Cerebellar nuclear complex (tissue), 1 donor: Measurements from ENCODE around the gene ABCA4.
"Not testable (repeated sequence)": the region's sequence is repeated elsewhere in the genome, so short reads cannot be mapped to it uniquely, and the experiment has no call there.

Experiments
- DNase-seq, 2 experiments: peaks; one replicate each; lab custom pipeline; 2025; lab: John Stamatoyannopoulos, UW

ABCA4 gene

DNA sequence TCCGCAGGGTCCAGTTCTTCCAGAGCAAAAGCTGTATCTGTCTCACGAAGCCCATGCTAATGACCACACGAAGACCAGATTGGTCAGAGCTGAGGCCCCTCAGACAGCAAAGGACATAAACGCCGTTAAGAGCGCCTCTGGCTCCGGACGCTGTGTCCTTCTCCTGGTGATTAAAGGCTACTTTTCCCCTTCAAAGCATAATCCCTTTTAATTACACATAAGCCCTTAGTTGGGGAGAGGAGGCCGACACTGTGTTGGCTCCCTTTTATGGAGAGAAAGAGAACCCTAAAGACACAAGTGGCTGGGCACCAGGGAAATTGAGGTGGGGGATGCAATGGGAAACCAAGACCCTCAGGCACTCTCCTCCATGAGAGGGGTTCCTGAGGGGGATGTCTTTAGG is at the start of gene ABCA4:
ABCA4 (minus strand) TSS at position 158 of the 400 bp plus-strand sequence; CDS start at position 55, 103 bp downstream.
- DNase-seq, result no peak

DNA sequence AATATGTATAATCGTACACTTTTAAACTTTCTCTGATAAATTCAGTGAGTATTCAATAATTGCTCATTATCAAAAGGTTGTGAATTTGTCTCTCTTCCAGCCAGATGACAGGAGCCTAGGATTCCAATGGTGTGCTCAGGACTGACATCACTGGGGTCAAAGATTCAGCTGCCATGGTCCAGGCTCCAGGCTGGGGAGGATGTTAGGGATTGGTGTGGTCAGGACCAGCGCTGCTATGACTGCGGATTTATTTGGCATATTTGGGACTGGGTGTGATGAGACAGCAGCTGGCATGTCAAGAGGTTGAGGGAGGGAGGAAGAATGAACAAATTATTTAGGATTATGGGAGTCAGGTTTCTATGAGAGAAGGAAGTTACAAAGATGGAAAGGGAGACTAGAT is 48.2 kb upstream of the ABCA4 start:
- no peak for DNase-seq

DNA sequence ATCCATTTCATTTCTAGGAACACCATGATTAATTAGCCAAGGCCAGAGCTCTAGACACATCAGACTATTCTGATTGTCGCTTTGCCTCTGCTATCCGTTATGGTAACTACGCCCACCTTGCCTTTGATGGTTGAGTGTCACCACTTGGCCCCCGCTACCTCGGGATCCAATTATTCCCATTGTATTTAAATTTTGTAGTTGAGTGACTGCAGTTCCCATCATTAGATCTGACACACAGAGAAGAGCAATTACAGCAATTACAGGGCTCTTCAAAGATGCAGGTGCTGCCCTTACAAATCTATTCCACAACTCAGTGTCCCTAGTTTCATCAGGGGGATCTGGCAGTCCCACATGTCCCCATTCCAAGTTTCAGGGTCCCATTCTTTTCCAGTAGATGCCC is 44.9 kb upstream of the ABCA4 start:
- DNase-seq, result no peak

DNA sequence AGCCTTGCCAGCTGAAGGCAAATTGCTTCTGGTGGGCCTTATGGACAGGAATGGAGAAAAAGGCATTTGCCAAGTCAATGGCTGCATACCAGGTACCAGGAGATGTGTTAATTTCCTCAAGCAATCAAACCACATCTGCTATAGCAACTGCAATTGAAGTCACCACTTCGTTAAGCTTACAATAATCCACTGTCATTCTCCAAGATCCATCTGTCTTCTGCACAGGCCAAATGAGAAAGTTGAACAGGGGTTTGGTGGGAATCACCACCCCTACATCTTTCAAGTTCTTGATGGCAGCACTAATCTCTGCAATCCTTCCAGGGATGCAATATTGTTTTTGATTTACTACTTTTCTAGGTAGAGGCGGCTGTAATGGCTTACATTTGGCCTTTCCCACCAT is 43.9 kb upstream of the ABCA4 start:
- DNase-seq, result not testable (repeated sequence)

DNA sequence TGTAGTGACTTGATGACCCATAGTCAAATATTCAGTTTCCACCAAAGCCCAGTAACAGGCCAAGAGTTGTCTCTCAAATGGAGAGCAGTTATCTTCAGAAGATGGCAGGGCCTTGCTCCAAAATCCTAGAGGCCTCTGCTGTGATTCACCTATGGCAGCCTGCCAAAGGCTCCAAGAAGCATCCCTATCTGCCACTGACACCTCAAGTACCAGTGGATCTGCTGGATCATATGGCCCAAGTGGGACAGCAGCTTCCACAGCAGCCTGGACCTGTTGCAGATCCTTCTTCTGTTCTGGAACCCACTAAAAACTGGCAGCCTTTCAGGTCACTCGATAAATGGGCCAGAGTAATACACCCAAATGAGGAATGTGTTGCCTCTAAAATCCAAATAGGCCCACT is 43.2 kb upstream of the ABCA4 start:
- not testable (repeated sequence) for DNase-seq

DNA sequence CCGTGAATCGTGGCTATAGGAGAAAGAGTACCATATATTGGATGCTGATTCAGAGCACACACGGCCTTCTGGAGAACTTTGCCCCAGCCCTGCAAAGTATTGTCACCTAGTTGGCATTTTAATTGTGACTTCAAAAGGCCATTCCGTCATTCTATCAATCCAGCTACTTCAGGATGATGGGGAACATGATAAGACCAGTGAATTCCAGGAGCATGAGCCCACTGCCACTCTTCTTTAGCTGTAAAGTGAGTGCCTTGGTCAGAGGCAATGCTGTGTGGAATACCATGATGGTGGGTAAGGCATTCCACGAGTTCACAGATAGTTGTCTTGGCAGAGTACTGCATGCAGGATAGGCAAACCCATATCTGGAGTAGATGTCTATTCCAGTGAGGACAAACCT is 42.3 kb upstream of the ABCA4 start:
- not testable (repeated sequence) for DNase-seq

DNA sequence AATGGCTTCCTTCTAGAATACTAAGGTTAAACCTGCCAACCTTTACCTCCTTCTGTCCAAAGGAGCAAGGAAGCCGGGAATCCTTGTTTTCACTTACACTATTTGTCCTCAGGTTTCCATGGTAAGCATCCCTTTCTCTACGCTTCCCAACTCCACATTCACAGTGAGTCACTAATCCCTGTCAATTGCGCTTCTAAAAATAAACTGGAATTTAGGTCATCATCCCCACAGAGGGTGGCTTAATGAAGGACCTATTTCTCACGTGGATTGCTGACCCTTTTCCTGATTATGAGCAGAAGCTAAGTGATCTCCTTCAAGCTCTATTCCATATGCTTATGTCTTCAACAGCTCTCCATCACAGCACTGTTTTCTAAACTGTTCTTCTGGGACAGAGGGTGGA is 39.9 kb upstream of the ABCA4 start:
- peak in 1 of 2 experiments; percentile 65 for DNase-seq

DNA sequence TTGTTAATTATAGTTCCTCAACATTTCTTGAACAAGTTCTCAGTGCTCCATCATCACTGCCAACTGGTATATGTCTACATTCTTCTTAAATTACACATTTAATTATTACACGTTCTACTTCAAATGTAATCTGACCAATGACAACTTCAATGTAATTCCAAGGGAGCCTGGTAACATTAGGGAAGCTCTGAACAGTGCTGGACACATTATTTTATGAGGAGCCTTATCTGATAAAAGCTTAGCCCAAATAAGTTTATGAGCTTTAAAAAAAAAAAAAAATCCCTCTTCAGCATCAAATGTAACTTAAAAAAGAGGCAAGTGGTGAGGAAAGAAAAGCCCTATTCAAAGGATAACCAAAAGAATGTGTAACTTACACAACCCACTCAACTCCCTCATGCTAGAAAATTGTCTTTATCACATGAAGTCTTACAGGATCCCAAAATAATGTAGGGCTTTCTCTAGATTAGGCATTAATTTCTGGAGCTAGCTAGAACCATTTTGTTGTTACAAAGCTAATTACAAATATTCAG is 35.2 kb upstream of the ABCA4 start:
- no peak for DNase-seq

DNA sequence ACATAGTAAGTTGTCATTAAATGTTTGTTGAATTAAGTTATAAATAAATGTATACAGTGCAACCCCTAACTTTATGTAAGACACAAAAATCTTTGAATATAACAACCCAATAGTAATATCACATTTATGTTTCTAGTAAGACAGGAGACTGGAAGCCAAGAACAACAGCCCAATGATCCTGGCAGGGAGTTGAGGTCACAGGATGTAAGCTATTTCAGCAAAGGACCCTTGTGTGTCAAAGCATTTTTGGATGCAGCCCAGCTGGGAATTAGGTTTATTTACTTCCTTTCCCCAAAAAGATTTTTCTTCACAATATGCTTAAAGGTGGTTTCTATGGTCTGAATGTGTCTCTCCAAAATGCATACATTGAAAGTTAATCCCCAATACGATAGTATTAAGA is 34.0 kb upstream of the ABCA4 start:
- DNase-seq, result no peak

DNA sequence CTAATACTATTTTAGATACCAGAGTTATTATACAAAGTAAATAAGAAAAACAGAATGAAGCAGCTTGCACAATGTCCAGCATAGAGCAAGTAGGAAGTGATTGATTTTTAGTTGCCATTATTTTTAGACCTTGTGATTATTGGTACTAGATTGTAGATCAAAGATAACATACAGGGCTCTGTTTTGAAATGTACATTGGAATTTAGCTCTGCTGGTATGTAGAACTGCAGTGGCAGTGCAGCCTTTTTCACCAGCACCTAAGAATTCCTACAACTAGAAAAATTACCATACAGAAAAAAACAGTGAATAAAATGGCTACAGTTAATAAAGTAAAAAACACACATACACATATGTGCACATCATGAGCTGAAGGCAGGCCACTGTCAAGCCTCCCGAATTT is 32.2 kb upstream of the ABCA4 start:
- DNase-seq, result no peak

DNA sequence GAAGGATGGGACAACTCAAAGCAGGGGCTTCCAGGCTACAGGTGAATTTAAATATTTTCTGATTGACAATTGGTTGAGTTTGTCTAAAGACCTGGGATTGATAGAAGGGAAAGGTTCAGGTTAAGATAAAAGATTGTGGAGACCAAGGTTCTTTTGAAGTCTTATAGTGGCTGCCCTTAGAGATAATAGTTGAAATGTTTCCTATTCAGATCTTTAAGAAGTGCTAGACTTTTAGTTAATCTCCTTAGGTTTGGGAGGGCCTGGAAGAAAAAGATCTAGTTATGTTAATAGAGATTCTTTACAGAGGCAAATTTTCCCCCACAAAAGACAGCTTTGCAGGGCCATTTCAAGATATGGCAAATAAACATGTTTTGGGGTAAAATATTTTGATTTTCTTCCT is 28.2 kb upstream of the ABCA4 start:
- DNase-seq, result not testable (repeated sequence)

DNA sequence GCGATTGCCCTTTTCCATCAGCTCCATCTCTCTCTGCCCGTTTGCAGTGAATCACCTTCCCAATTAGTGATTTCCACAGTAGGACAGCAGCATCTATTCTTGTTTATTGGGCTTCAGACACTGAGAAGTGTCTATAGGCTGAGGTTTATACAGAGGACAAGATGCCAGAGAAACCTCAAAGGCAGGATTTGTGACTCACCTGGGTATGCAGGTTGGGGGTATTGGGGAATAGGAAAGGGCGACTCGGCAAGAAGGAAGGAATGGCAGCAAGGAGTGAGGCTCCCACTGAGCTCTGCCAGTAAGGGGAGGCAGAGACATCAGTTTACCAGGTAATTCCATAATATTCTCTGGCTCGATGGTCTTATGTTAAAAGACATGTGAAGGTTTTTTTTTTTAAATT is 25.3 kb upstream of the ABCA4 start:
- DNase-seq, result no peak

DNA sequence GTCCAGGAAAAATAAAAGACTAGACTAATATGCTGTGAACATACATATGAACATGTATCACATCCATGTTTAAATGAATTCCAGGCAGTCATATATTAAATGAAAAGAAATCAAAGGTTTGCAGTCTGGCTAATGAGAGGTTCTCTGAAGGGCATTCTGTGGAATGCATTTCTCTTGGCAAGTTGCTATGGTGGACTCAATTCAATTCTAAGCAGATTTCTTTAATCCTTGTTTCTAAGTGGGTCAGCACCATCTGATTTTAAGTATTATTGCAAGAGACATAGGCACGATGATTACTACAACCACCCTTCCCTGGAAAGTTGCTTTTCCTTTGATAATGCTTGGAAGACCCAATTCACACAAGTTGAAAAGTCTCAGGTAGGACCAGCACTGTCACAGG is 23.9 kb upstream of the ABCA4 start:
- DNase-seq, result no peak

DNA sequence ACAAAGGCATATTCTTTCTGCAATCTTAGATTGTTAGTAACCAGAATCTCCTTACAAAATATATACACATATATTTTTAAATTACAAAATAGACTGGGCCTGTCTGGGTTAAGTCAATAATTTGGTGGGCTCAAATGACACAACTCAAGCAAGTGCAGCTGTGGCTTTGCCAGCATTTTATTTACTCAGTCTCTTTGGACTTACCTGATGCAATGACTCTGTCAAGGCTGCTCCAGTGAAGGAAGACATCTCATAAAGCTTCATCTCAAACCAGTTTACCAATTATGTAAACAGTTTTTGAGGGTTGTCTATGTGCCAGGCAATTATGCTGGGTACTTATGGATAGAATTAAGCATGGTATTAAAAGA is 22.8 kb upstream of the ABCA4 start:
- no peak for DNase-seq

DNA sequence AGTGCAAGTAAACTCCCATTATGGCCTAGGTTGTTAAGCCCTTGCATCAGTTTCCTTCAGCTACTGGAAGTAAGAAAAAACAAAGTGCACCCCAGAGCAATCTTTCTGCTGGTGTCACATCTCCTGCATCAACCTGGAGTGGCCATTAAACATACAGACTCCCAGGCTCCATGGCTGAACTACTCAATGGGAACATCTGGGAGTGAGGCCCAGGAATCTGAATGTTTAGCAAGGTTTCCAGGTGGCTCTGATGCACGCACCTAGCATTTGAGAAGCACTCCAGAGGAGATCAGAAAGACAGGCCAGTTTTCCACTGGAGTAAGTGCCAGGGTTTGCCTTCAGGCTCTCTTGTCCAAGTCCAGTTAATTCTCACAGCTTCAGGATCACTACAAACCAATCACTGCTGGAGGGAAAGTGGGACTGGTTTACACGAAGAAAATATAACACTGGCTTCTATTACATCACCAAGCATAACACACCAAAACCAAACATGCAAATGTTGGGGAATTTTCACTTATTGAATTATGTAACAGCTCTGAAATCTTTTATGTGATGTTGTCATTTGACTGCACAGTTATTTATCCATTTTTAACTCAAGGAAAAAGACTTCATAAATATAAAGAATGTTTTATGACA is 22.3 kb upstream of the ABCA4 start:
- DNase-seq, result no peak

DNA sequence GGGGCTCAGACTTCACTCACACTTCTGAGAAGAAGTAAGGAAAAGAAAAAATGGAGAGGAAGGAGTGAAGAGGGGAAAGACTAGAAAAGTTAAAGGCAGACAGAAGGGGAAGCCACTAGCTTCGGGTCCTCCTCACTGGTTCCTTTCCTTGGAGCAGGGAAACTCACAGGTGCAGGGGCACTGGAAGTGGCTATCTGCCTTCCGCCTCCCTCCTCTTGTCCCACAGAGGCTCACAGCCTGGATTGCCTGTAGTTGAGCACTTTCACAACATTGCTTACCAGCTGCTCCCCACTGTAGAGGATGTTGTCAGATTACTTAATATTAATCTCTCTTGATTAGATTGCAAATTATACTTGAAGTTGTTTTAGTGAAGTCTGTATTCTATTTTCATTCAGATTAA is 21.6 kb upstream of the ABCA4 start:
- DNase-seq, result no peak

DNA sequence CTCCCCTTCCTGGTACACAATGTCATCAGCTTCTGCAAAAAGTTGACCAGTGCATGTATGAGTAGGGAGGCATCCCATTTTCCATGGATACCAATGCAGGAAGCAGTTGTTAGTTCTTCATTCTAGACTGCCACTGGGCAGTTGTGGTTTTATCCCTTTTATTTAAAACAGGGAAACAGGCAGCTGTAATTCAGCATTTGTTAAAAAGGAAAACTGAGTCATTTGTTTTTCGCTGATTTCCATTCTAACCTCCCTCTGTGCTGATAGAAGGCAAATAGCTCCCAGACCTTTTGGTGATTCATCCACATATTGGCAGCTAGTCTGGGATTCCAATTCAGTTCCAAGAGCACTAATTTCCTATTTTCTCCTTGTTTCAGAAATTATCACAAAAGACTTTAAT is 21.1 kb upstream of the ABCA4 start:
- DNase-seq, result no peak

DNA sequence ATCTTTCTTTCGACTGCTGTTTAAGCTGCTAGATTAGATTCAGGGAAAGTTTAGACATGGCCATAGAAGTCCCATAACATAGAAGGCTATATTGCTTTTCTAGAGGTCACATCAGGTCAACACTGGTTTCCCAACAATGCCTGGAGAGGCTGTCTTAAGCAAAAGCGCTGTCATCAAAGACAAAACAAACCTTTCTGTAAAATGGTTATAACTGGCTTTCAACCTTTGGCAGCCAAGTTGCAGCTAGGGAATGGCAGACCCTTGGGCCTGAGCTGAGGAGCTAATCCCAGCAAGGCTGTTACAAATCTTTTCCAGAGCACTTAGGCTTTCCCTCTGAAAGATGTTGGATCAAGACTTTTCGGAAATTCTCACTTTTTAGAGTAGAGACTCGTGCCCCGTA is 11.2 kb upstream of the ABCA4 start:
- no peak for DNase-seq

DNA sequence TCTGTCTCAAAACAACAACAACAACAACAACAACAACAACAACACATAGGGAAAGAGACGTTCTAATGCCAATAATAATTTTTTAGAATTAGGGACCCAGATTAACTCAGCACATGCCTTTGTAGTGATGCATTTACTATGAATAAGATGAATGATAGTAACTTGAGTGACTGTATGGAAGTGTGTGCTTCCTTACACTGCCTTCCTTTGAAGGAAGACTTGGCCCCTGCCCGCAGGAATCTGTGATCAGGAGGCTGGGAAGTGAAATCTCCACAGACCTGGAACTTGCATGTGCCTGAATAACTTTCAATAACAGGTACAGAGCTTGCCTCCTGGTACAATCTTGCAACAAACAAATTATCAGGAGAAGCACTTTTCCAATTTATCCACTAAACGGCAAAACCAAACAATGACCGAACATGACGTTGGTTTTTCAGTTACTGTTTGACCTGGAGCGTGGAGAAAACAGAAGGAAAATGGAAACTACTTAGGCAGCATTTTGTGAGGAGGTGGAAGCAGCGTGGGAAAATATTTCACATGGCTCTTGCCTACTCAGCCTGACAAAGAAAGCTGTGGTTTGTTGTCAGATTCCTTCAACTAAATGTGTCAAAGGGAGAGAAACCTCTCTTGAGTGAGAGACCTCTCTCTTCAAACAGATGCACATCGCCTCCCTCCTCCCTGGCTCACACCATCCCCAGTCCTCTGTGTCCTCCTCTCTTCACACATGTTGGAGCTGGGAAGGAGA is 10.1 kb upstream of the ABCA4 start:
- no peak for DNase-seq

DNA sequence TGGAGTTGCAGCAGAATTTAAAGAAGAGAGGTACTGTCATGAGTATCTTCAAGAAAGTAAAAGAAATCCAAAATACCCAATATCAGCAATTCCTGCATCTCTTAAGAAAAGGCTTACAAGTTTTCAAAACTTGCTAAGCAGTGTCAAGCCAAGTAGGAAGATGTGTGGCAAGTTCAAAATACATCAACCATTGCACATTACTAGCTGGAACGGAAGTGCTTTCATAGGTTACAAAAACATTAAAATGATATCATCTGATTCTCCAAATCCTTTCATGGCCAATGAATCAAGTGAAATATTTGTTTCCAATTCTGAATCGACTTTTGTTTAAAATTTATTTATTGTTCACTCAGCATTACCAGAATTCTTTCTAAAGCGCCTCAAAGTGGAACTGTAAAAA is 5.7 kb upstream of the ABCA4 start:
- no peak for DNase-seq

DNA sequence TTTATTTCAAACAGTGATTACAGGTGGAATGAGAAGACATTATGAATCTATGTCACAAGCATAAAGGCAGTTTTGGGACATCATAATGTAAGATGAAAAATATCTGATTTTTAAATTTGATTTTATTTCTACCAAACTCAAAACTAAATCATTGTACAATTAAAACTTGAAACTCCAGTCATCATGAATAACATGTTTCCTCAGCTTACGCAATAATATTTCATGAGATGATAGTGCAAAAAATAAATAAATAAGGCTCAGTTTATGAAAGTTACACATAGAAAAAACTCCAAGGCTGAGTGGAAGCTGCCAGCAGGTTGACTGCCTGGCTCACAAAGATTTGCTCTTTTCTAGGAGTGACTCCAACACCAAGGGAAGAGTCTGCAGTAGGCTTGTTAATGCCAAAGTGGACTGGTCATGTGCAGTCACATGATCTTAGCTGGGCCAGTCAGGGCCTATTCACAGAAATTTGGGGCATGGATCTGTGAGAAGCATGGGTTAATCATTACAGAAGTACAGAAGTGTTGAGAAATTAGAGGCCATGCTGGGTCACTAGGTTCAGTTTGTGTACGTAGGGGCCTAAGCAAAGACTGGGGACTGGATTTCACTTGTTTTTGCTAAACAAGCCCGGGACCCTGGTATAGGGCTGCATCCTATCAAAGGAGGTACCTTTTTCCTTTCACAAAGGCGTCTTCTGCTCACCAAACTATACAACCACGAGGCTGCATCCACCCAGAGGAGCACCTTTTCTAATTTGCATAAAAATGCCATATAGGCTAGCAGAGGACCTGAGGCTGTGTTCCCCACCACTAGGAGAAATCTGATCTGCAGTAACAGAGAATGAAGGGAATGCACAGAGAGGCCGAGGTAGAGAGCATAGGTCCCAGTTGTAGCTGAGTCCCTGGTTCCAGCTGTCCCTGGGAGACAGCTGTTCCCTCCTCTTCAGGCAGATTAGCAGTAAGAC is 4.9 kb upstream of the ABCA4 start:
- no peak for DNase-seq

DNA sequence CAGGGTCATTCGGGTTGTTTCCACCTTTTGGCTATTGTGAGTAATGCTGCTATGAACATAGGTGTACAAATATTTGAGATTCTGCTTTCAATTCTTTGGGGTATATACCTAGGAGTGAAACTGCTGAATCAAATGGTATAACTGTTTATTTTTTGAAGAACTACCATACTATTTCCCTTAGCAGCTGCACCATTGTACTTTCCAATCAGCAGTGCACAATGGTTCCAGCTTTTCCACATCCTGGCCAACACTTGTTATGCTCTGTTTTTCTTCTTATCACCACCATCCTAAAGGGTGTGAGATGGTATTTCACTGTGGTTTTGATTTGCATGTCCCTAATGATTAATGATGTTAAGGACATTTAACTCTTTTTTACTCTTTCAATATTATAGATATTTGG is 3.6 kb upstream of the ABCA4 start:
- DNase-seq, result no peak
